GM13977 (cell line): Measurements from ENCODE around the gene SUSD1.

ENCODE experiments used
- DNase-seq: peaks from one replicate; pipeline ENCODE4 v3.0.0; 2012; ENCODE audit warnings: low spot score
- in situ Hi-C: fragments of 300-500 bp; cut with MboI; formaldehyde crosslinking; loops from one replicate; pipeline ENCODE4 v1.12.0; 2022; ENCODE audit warnings: low sequenced_read_pairs, low pct_unique_long_range_greater_than_20kb, mixed read lengths, inconsistent platforms; ENCODE audit not compliant: unreplicated experiment
- TF ChIP-seq, protein P1 (sequence below): IDR thresholded peaks from 2 replicates; pipeline ENCODE4 v1.5.1; 2012; ENCODE audit warnings: mild to moderate bottlenecking, control low read depth; ENCODE audit not compliant: insufficient read depth; ENCODE audit errors: extremely low read depth, missing control alignments

The SUSD1 gene

GRCh38 chr9:112029921-112030444 is 145.1 kb downstream of the SUSD1 start:
- no peak for DNase-seq
- in situ Hi-C loops, result no loop called here

DNA sequence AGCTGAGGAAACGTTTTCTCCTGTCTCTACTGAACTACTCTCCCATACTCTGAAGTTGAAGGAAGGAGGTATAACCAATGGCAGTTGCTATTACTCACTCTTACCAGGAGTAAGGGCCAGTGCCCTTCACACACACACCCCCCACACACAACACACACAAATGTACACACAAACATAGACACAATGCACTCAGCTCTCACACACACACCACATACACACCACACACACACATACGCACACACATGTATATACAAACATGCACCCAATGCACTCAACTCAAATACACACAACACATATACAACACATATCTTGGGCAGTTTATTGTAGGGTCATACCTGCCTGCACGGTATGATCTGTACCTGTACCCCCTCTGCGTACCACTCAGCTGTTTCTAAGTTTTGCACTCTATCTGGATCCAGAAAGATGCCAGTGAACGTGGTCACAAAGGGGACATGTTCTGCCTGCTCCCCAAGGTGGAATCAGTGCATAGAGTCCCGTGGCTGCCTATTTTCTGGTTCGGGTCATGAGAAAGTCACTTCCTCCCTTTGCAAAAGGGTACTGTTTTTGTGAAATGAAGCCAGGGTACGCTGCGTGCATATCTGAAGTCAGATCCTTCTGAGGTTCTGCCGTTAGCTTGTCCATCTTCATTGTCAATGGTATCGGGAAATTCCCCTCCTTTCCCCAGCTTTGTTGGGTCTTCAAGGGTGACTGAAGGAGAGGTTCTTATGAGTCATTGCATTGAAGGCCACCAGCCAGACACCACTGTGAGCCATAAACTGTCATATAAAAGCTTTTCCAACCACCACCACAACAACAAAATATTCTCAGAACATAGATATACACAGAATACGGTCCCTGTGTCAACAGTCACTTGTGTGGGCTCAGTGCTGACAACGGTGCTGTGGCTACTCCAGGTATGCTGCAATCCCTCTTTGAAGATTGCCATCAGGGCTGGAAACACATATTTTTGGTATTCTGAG is 146.6 kb downstream of the SUSD1 start:
- DNase-seq, result peak; percentile 40
- TF ChIP-seq, protein P1, sequence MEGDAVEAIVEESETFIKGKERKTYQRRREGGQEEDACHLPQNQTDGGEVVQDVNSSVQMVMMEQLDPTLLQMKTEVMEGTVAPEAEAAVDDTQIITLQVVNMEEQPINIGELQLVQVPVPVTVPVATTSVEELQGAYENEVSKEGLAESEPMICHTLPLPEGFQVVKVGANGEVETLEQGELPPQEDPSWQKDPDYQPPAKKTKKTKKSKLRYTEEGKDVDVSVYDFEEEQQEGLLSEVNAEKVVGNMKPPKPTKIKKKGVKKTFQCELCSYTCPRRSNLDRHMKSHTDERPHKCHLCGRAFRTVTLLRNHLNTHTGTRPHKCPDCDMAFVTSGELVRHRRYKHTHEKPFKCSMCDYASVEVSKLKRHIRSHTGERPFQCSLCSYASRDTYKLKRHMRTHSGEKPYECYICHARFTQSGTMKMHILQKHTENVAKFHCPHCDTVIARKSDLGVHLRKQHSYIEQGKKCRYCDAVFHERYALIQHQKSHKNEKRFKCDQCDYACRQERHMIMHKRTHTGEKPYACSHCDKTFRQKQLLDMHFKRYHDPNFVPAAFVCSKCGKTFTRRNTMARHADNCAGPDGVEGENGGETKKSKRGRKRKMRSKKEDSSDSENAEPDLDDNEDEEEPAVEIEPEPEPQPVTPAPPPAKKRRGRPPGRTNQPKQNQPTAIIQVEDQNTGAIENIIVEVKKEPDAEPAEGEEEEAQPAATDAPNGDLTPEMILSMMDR, result no peak
- in situ Hi-C loops, result no loop called here

More at GRCh38 chr9:112029921-112030444, 145.1 kb downstream of the SUSD1 start:
- TF ChIP-seq, protein P1, result no peak

DNA sequence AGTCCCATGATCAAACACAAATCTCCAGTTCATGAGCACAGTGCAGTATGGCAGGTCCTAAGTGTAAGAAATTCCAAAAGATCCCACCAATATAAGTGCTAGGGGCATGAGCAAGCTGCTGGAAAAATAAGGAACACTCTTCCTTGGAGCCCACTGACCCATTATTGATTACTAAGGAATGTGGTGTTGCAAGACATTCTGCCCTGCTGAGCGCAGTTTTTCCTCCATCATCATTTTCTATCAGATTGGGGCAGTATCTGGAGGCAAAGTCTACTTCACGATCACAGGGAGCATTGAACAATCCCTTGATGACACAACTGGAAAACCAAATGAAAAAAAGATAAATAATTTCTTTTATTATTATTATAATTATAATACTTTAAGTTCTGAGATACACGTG is 149.2 kb downstream of the SUSD1 start:
- in situ Hi-C loops, result no loop called here
- TF ChIP-seq, protein P1, result no peak
- no peak for DNase-seq

GRCh38 chr9:112021742-112022141 is 153.4 kb downstream of the SUSD1 start:
- no peak for DNase-seq
- TF ChIP-seq, protein P1, result no peak
- in situ Hi-C loops, result no loop called here

DNA sequence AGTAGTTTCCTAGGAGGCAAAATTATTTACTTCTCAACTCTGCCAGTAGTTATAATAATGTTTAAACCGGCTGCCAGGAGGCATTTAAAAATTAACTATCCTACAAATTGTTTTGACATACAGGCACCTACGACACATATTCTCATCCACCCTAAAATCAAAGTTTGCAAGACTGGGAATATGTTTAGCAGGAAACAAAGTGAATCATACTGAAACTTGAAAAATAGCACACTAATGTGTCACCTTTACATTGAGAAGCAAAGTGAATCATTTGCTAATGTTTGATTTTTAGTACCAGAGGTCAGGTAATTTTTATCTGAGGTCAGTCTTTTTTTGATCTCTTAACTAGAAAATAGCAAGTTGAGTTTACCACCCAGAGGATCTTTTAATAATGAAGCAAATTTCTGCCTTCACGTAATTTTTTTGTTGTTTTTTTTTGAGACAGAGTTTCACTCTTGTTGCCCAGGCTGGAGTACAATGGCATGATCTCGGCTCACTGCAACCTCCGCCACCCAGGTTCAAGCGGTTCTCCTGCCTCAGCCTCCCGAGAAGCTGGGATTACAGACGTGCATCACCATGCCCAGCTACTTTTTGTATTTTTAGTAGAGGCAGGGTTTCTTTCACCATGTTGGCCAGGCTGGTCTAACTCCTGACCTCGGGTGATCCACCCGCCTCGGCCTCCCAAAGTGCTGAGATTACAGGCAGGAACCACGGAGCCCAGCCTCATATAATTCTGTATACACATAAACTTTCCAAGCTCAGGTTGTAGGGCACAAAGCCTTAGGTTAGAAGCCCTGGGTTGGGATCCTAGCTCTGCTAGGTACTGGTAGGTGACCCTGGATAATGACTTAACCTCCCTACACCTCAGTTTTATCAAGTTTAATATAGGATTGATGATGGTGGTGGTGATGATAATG is 154.2 kb downstream of the SUSD1 start:
- in situ Hi-C loops, result no loop called here
- DNase-seq, result no peak
- TF ChIP-seq, protein P1, result no peak

- TF ChIP-seq, protein P1, result no peak
- in situ Hi-C loops, result no loop called here
- no peak for DNase-seq
These were observed 157.2 kb downstream of the SUSD1 start for GRCh38 chr9:112017878-112018277.
